Retinal pigment epithelial cell (primary cell): ENCODE results near the gene APC2.
A peak's percentile ranks its signal among the peaks of the same experiment; 100 is the strongest.

Source experiments
- DNase-seq: peaks from one replicate; pipeline ENCODE4 v3.0.0-alpha.2; 2010; ENCODE audit warnings: low read depth
- H3K4me3 ChIP-seq: 2 replicates; pipeline ENCODE4 v1.5.1; 2011; ENCODE audit warnings: mild to moderate bottlenecking, low read length, control low read depth, moderate library complexity
- CTCF ChIP-seq: conservative IDR thresholded peaks from 2 replicates; pipeline ENCODE4 v1.5.1; 2011; ENCODE audit warnings: low read depth, low read length, control low read depth, inconsistent platforms

APC2 gene, protein sequence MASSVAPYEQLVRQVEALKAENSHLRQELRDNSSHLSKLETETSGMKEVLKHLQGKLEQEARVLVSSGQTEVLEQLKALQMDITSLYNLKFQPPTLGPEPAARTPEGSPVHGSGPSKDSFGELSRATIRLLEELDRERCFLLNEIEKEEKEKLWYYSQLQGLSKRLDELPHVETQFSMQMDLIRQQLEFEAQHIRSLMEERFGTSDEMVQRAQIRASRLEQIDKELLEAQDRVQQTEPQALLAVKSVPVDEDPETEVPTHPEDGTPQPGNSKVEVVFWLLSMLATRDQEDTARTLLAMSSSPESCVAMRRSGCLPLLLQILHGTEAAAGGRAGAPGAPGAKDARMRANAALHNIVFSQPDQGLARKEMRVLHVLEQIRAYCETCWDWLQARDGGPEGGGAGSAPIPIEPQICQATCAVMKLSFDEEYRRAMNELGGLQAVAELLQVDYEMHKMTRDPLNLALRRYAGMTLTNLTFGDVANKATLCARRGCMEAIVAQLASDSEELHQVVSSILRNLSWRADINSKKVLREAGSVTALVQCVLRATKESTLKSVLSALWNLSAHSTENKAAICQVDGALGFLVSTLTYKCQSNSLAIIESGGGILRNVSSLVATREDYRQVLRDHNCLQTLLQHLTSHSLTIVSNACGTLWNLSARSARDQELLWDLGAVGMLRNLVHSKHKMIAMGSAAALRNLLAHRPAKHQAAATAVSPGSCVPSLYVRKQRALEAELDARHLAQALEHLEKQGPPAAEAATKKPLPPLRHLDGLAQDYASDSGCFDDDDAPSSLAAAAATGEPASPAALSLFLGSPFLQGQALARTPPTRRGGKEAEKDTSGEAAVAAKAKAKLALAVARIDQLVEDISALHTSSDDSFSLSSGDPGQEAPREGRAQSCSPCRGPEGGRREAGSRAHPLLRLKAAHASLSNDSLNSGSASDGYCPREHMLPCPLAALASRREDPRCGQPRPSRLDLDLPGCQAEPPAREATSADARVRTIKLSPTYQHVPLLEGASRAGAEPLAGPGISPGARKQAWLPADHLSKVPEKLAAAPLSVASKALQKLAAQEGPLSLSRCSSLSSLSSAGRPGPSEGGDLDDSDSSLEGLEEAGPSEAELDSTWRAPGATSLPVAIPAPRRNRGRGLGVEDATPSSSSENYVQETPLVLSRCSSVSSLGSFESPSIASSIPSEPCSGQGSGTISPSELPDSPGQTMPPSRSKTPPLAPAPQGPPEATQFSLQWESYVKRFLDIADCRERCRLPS (N-terminal part only)

GRCh38 chr19:1449467-1450442, at the start of gene APC2:
APC2 (plus strand) TSS chr19:1450121; CDS start chr19:1453002, 2,881 bp downstream.
- DNase-seq: no peak
- TF ChIP-seq CTCF: no peak
- H3K4me3 ChIP-seq: no peak within 1 kb of the TSS

DNA sequence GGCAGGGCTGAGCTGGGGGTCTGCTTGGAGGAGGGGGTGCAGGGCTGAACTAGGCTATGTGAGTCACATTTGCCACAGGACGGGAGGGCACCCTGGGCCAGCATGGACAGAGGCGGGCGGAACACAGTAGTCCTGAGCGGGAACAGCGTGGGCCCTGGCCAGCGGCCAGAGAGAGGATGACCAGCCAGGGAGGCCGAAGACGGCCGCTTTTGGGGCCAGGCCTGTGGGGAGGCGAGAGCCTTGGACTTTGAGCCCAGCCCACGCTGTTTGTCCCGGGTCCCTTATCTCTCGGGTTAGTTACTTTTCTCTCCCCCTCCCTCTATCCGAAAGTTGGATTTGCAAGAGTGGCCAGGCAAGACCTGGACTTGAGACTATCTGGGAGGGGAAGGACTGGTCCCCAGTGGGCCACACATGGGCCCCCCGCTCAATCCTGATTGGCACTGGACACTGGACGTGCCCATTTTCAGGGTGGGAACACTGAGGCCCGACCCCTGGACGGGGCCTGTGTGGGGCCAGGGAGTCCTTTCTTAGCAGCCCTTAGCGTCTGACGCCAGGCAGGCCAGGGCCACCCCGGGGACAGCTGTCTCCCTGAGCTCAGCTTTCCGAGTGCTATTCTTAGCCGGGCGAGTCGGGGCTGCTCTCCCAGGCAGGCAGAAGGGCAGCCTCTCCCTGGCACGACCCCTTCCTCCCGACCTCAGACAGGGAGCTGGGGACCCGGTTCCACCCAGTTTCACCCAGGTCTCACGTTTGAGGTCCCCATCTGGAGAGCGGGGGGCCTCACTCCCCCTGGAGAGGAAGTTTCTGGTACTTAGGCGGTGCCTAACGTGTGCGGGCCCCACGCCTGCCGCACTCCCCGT, 49.4 kb upstream of the APC2 start:
- DNase-seq: no peak
- H3K4me3 ChIP-seq: peak overlapping the region; percentile 53
- TF ChIP-seq CTCF: no peak

- peak within 1 kb of the TSS; percentile 53 for H3K4me3 ChIP-seq
- DNase-seq: no peak
- TF ChIP-seq CTCF: no peak
Measured at GRCh38 chr19:1401138-1401888, 48.6 kb upstream of the APC2 start, which contains the start of gene GAMT. GAMT (minus strand) TSS chr19:1401542; CDS start chr19:1401476, 66 bp downstream.

GRCh38 chr19:1401889-1402217, 48.1 kb upstream of the APC2 start:
- DNase-seq: no peak
- no peak for TF ChIP-seq CTCF
- H3K4me3 ChIP-seq: peak overlapping the region; percentile 8

GRCh38 chr19:1402411-1403070, 47.4 kb upstream of the APC2 start:
- DNase-seq: no peak
- TF ChIP-seq CTCF: no peak
- H3K4me3 ChIP-seq: no peak overlapping the region
